ENCODE measurements around the gene DNAAF5.

- no peak for TF ChIP-seq RCOR1 (IDR thresholded peaks at IDR 0.05; ENCODE audit: insufficient replicate concordance, low read length)
- no peak for TF ChIP-seq CEBPB (IDR thresholded peaks at IDR 0.05; ENCODE audit: low read depth, low read length)
- TF ChIP-seq CTCF (conservative IDR thresholded peaks at IDR 0.05; ENCODE audit: low read depth, low read length), result no peak
- TF ChIP-seq POLR2A (IDR thresholded peaks at IDR 0.05; ENCODE audit: low read depth, low read length), result no peak
- no peak for TF ChIP-seq USF2 (IDR thresholded peaks at IDR 0.05; ENCODE audit: low read depth, low read length)
- no peak for TF ChIP-seq SMC3 (IDR thresholded peaks at IDR 0.05; ENCODE audit: low read depth, low read length)
- TF ChIP-seq MAZ (IDR thresholded peaks at IDR 0.05; ENCODE audit: borderline replicate concordance, low read depth, low read length), result no peak
- no peak for TF ChIP-seq RAD21 (IDR thresholded peaks at IDR 0.05; ENCODE audit: low read length)
- TF ChIP-seq RFX5 (IDR thresholded peaks at IDR 0.05; ENCODE audit: low read depth, low read length), result no peak
- TF ChIP-seq BHLHE40 (IDR thresholded peaks at IDR 0.05; ENCODE audit: low read depth, low read length), result no peak
- TF ChIP-seq CHD1 (IDR thresholded peaks at IDR 0.05; ENCODE audit: low read depth, low read length), result no peak
- TF ChIP-seq MAFK (IDR thresholded peaks at IDR 0.05; ENCODE audit: low read depth, low read length), result no peak
Observed at GRCh38 chr7:734808-735207, 8.3 kb downstream of the DNAAF5 start.
